T-helper 2 cell treated with Interferon-gamma antibody and Interleukin-4, amounts not matched to agents 100 ng/mL and 5 ng/mL, for 36 hours (primary cell): ENCODE data around the gene POU2F3. TPM values are rescaled to one million over a fixed set of nuclear protein-coding genes. Genes with fewer than 3 reads are reported as not detected.

ENCODE experiments used
- intact Hi-C: fragments of 100-400 bp; cut with micrococcal nuclease; formaldehyde crosslinking; loops from one replicate; pipeline ENCODE4 v1.15.1; 2023
- total RNA-seq: library from RNA; stranded (reverse); gene quantifications from 2 replicates; pipeline ENCODE4 v1.2.3, GENCODE V29; 2022

The POU2F3 gene
- total RNA-seq, 1 donor from 2014 or later: not detected

- intact Hi-C loops: loop anchor here (10.0 kb wide), 1 partner anchor 97 kb away; no protein-coding TSS in a partner anchor
Measured at GRCh38 chr11:120337355-120338106, 97.6 kb downstream of the POU2F3 start.

GRCh38 chr11:120338107-120338933 lies 98.4 kb downstream of the POU2F3 start:
- intact Hi-C loops: loop anchor here (10.0 kb wide), 1 partner anchor 96 kb away; no protein-coding TSS in a partner anchor

- intact Hi-C loops: loop anchor here (1.0 to 10.0 kb wide), 2 partner anchors 95 to 172 kb away; partner anchors contain the start of gene GRIK4
Measured at GRCh38 chr11:120339394-120339890, 99.5 kb downstream of the POU2F3 start.

- intact Hi-C loops: loop anchor here (5.0 kb wide), 1 partner anchor 93 kb away; no protein-coding TSS in a partner anchor
Measured at GRCh38 chr11:120340529-120340928, 100.6 kb downstream of the POU2F3 start.

- intact Hi-C loops: loop anchor here (5.0 kb wide), 1 partner anchor 95 kb away; no protein-coding TSS in a partner anchor
Measured at GRCh38 chr11:120342226-120342625, 102.3 kb downstream of the POU2F3 start.

- intact Hi-C loops: loop anchor here (5.0 kb wide), 1 partner anchor 95 kb away; no protein-coding TSS in a partner anchor
Measured at GRCh38 chr11:120342678-120343077, 102.7 kb downstream of the POU2F3 start.

GRCh38 chr11:120343429-120343828 lies 103.5 kb downstream of the POU2F3 start:
- intact Hi-C loops: loop anchor here (5.0 kb wide), 1 partner anchor 96 kb away; no protein-coding TSS in a partner anchor

- intact Hi-C loops: loop anchor here (1.0 to 5.0 kb wide), 2 partner anchors 8 to 97 kb away; partner anchors contain the start of gene ARHGEF12
Measured at GRCh38 chr11:120344302-120345004, 104.5 kb downstream of the POU2F3 start.

GRCh38 chr11:120346233-120346632 lies 106.3 kb downstream of the POU2F3 start:
- intact Hi-C loops: no loop called here

GRCh38 chr11:120350637-120351036 lies 110.7 kb downstream of the POU2F3 start:
- intact Hi-C loops: no loop called here

GRCh38 chr11:120352405-120352804 lies 112.5 kb downstream of the POU2F3 start:
- intact Hi-C loops: no loop called here

- intact Hi-C loops: no loop called here
Measured at GRCh38 chr11:120354068-120354467, 114.1 kb downstream of the POU2F3 start.

GRCh38 chr11:120354779-120355178 lies 114.8 kb downstream of the POU2F3 start:
- intact Hi-C loops: no loop called here

- intact Hi-C loops: no loop called here
Measured at GRCh38 chr11:120357620-120358019, 117.7 kb downstream of the POU2F3 start.

- intact Hi-C loops: no loop called here
Measured at GRCh38 chr11:120358729-120359128, 118.8 kb downstream of the POU2F3 start.

GRCh38 chr11:120363436-120363835 lies 123.5 kb downstream of the POU2F3 start:
- intact Hi-C loops: no loop called here

- intact Hi-C loops: no loop called here
Measured at GRCh38 chr11:120365512-120365911, 125.6 kb downstream of the POU2F3 start.
